ENCODE data around the gene FMO2.

- TF ChIP-seq EZH2phosphoT487 (IDR thresholded peaks at IDR 0.05; ENCODE audit: insufficient read depth, low read depth) = no peak
- TF ChIP-seq EZH2 (IDR thresholded peaks at IDR 0.05; ENCODE audit: insufficient read depth, poor library complexity, severe bottlenecking) = no peak
Measured at GRCh38 chr1:171161431-171161830, 23.7 kb upstream of the FMO2 start.

All from GM23248 (cell line).